Superior temporal gyrus (tissue), 1 donor: Measurements from ENCODE around the gene PALD1.

Source experiments
- DNase-seq: peaks from one replicate; pipeline ENCODE4 v3.0.0-alpha.2; 2016; ENCODE audit errors: extremely low spot score

The PALD1 gene

GRCh38 chr10:70504521-70505358, 26.2 kb downstream of the PALD1 start:
- DNase-seq = no peak

GRCh38 chr10:70505908-70506307, 27.3 kb downstream of the PALD1 start:
- DNase-seq = no peak

DNA sequence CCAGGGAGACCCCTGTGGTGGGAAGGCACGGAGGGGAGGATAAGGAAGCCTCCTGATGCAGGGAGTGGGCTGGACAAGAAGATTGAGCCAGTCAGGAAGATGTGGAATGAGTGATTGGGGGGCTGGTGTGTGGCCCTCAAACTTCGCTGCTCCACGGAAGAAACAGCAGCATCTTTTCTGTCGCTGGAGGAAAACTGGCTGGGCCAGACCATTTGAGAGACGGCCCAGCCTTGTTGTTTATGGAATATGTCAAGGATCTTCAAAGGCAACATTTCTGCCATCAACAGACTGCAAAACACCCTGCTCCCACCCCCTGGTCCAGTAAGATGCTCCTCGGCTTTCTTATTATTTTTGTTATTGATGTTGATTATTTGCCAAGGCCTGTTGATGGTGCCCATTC, 29.4 kb downstream of the PALD1 start:
- no peak for DNase-seq

DNA sequence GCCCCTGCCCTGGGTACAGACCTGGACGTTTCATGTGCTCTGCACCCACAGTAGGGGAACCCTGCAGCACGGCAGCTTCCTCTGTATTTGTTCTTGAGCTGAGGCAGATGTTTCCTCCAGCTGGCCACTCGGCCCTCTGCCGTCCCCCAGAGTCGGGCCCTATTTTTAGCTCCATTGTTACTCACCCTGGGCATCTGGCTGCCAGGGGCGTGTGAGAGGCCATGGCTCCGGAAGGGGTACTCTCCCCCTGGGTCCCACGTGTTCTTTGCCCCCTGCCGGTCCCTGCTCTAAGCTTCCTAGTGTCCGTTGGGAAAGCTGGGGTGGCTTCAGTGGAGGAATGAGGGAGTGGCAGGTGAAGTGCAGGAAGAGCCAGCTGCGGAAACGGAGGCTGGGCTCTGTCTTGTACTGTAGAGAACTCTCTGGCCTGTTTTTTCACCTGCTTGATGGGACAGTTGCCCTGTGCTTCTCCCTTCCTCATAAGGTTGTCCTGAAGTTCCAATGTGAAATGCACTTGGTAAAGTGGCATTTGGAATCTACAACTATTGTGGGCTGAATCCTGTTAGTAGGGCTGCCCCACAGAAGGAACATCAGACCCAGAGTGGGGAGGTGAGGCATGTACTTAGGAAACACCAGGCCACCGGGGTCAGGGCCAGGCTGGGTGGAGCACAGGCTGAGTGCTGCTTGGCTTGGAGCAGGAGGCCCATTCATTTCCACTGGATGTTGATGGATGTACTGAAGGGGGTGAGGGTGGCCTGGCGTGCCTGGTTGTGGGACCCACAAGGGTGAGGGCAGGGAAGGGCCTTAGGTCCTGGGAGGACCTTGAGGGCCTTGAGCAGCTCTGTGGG, 30.6 kb downstream of the PALD1 start:
- peak; percentile 20 for DNase-seq

DNA sequence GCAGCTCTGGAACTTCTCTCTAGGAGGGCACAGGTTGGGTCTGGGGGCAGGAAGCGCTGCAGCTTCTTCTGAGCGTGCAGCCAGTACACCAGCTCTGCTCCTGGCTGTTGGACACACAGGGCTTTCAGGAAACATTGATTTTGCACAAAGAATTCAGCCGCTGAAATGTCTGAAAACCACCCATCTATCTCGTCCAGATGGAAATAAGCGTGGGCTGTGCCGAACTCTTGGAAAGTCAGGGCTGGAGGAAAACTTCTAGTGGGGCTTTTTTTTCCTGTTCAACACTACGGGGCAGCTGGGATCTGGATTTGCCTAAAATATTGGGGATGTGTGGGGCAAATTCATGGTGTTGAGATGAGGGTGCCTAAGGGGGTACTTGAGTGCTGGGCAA, 31.2 kb downstream of the PALD1 start:
- no peak for DNase-seq

DNA sequence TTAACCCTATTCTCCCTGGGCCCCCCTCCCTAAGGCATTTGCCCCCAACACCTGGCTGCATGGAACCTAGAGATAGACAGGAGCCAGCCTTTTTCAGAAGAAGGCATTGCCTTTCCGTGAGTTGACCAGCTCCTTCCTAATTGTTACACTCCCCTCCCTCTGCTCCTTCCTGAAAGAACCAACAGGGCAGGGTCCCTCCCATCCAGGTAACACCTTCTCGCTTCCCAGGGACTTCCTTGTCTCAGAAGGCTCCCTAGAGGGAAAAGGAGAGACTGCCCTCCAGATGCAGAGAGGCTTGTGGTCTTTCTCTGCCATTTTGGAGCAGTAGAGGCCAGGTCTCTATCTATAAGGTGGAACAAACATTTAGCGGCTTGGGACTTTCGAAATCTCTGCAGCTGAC, 31.9 kb downstream of the PALD1 start:
- DNase-seq = no peak

GRCh38 chr10:70510904-70511303, 32.3 kb downstream of the PALD1 start:
- no peak for DNase-seq

GRCh38 chr10:70512149-70512639, 33.6 kb downstream of the PALD1 start:
- DNase-seq = no peak

GRCh38 chr10:70513848-70514309, 35.3 kb downstream of the PALD1 start:
- no peak for DNase-seq

- no peak for DNase-seq
These were observed 36.0 kb downstream of the PALD1 start for GRCh38 chr10:70514591-70514990.

- no peak for DNase-seq
These were observed 36.6 kb downstream of the PALD1 start for GRCh38 chr10:70515035-70515667.

DNA sequence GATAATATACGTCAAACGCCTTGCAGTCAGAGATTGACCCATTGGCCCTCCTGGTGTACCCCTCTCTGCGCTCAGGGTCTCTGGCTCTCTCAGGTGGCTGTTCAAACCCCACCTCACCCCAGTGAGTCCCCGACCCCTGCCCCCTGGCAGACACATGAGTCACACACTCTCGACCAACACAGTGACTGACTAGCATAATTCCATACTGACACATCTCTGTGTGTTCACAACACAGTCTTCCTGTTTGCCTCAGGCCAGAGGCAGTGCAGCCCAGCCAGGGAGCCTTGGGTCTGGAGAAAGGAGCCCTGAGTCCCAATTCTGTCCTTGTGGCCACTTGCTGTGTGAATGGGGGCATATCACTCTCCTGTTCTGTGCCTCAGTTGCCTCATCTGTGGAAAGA, 40.1 kb downstream of the PALD1 start:
- no peak for DNase-seq

GRCh38 chr10:70523057-70523456, 44.5 kb downstream of the PALD1 start:
- no peak for DNase-seq

- DNase-seq = no peak
These were observed 45.0 kb downstream of the PALD1 start for GRCh38 chr10:70523549-70523948.

DNA sequence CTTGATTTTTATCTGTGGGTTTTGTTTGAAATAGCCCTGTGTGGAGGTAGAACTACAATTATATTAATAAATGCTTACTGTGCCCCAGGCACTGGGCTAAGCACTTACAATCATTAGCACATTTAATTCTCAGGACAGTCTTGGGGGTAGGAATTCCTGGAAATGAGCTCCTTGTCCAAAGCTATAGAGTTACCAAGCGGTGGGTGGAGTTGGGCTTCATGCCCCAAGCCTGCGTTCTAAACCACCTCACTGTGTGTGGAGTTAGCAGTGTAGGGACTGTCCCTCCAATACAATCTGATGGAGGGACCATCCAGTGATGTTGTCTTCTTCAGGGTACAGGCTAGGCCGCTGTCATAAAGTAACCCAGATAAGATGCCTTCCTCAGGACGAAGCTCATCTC, 49.7 kb downstream of the PALD1 start:
- no peak for DNase-seq

- DNase-seq = peak; percentile 60
These were observed 50.3 kb downstream of the PALD1 start for GRCh38 chr10:70528741-70529362.

- DNase-seq = no peak
These were observed 51.3 kb downstream of the PALD1 start for GRCh38 chr10:70529848-70530247.

DNA sequence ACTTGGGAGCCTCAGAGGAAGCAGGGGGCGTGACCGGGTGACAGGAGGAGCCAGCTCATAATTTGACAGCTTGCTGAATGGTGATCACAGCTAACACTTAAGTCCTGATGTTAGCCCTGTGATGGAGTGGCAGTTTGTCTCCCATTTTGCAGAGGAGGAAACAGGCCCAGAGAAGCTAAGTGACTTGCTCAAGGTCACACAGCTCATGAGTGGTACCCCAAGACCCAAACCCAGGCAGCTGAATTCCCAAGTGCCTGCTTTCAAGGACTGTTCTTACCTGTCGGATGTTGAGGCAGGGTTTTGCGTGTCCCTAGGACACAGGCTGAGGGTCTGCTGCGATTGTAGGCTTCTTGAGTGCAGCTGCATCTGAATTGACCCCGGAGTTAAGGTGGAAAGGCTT, 51.7 kb downstream of the PALD1 start:
- DNase-seq = no peak

DNA sequence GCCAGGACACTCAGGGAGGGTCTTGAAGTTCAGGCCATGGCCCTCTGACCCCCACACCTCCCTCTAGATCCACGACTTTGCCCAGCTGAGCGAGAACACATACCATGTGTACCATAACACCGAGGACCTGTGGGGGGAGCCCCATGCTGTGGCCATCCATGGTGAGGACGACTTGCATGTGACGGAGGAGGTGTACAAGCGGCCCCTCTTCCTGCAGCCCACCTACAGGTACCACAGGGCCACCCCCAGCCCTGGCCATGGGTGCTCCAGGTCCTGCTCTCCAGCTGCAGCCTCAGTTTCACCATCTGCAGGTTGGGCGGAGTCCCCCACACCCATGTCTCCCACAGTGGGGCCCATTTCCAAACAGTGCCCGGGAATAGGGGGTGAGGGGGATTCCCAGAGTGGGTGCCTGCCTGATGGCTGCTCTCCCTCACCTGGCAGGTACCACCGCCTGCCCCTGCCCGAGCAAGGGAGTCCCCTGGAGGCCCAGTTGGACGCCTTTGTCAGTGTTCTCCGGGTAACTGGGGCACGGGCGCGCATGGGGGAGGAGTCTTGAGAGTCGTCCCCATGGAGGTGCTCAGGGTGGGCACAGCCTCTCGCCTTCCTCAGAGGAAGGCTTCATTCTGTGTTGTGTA, 54.1 kb downstream of the PALD1 start:
- DNase-seq = no peak

- DNase-seq = no peak
These were observed 54.6 kb downstream of the PALD1 start for GRCh38 chr10:70533189-70533558.

DNA sequence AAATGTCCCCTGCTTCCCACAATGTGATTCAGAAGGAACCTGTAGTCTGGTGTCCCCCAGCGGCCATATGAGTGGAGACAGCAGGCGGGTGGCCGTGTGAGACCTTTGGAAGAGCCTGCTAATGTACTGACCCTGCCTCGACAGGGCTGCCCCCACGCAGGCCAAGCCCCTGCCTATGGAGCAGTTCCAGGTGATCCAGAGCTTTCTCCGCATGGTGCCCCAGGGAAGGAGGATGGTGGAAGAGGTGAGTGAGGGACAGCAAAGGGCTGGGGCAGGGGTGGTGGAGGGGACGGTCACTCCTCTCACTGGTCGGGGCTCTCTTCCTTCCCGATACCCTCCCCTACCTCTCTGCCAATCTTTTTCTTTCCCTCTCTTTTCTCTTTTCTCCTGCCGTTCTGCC, 55.7 kb downstream of the PALD1 start:
- no peak for DNase-seq
